ENCODE results near the gene FKBP6.

The FKBP6 gene

DNA sequence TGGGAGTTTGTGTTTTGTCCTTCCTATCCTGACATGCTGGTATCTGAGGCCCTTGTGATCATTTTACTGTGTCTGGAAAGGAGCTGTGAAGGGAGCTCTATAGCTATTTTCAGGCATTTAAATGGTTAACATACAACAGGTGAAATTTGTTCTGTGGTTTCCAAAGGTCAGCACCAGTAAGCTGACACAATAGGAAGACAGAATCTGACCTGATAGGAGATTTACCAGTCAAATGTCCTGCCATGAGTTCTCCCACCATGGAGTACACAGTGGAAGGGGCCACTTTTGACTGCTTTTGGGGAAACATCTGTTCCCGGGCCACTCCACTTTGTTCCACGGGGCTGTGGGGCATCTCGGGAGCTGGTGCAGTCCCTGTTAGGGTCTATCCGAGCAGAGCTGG is 17.6 kb downstream of the FKBP6 start:
- no peaks in the 10 kb centered on the region for H3K36me3 ChIP-seq (ENCODE audit: control insufficient read depth, insufficient read depth, low read length)
- H3K27me3 ChIP-seq (ENCODE audit: control insufficient read depth, insufficient read depth, low read length), result no peaks in the 10 kb centered on the region
- no peak overlapping the region for H3K9ac ChIP-seq (ENCODE audit: low read depth, low read length)
- H3K4me1 ChIP-seq (ENCODE audit: control insufficient read depth, insufficient read depth, low read length), result peaks cover 6% of the 10 kb centered on the region; the same call in 1 of the 2 replicates
- H3K9me3 ChIP-seq (ENCODE audit: control insufficient read depth, insufficient read depth, low read length), result no peaks in the 10 kb centered on the region
- no peak overlapping the region for H3K4me3 ChIP-seq (ENCODE audit: low read depth, low read length)
- H3K27ac ChIP-seq (ENCODE audit: low read depth, low read length), result no peak overlapping the region

DNA sequence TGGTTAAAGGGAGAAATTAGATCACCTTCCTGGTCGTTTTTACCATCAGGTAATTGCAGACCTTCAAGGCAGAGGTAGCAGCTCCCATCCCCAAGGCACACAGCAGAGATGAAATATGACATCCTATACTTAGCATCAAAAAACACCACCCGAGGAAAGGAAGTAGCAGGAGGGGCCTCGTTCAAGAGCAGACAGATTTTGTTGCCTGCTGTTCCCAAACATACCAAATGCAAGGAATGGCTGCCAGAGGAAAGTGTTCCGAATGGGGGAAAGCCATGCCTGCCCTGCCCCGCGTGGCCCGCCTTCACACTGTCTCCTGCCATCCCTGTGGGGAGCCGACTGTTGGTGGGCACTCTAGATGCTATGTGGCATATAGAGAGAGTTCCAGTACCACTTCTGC is 18.0 kb downstream of the FKBP6 start:
- no peak overlapping the region for H3K27ac ChIP-seq (ENCODE audit: low read depth, low read length)
- no peaks in the 10 kb centered on the region for H3K36me3 ChIP-seq (ENCODE audit: control insufficient read depth, insufficient read depth, low read length)
- H3K27me3 ChIP-seq (ENCODE audit: control insufficient read depth, insufficient read depth, low read length), result no peaks in the 10 kb centered on the region
- H3K4me1 ChIP-seq (ENCODE audit: control insufficient read depth, insufficient read depth, low read length), result peaks cover 4% of the 10 kb centered on the region; the same call in 1 of the 2 replicates
- no peak overlapping the region for H3K9ac ChIP-seq (ENCODE audit: low read depth, low read length)
- no peaks in the 10 kb centered on the region for H3K9me3 ChIP-seq (ENCODE audit: control insufficient read depth, insufficient read depth, low read length)
- H3K4me3 ChIP-seq (ENCODE audit: low read depth, low read length), result no peak overlapping the region

DNA sequence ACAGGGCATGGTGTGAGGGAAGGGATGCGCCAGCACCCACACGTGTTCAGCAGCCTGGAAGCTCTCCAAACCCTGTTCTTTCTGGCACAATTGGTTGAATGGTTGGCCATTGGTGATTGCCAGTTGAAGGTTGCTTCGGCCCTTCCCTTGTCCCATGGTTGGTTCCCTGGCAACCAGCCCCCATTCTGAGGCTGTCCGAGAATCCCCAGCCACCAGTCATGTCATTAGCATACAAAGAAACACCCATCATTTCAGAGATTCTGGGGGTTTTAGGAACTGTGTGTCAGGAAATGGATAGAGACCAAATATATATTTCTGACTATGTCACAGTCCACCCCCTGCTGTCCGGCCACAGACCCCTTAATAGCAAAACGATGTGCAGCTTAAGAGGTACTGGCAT is 21.8 kb downstream of the FKBP6 start:
- no peak overlapping the region for H3K9ac ChIP-seq (ENCODE audit: low read depth, low read length)
- no peak overlapping the region for H3K4me3 ChIP-seq (ENCODE audit: low read depth, low read length)
- peaks cover 4% of the 10 kb centered on the region; the same call in 1 of the 2 replicates for H3K4me1 ChIP-seq (ENCODE audit: control insufficient read depth, insufficient read depth, low read length)
- H3K9me3 ChIP-seq (ENCODE audit: control insufficient read depth, insufficient read depth, low read length), result no peaks in the 10 kb centered on the region
- H3K27ac ChIP-seq (ENCODE audit: low read depth, low read length), result no peak overlapping the region
- no peaks in the 10 kb centered on the region for H3K27me3 ChIP-seq (ENCODE audit: control insufficient read depth, insufficient read depth, low read length)
- H3K36me3 ChIP-seq (ENCODE audit: control insufficient read depth, insufficient read depth, low read length), result no peaks in the 10 kb centered on the region

DNA sequence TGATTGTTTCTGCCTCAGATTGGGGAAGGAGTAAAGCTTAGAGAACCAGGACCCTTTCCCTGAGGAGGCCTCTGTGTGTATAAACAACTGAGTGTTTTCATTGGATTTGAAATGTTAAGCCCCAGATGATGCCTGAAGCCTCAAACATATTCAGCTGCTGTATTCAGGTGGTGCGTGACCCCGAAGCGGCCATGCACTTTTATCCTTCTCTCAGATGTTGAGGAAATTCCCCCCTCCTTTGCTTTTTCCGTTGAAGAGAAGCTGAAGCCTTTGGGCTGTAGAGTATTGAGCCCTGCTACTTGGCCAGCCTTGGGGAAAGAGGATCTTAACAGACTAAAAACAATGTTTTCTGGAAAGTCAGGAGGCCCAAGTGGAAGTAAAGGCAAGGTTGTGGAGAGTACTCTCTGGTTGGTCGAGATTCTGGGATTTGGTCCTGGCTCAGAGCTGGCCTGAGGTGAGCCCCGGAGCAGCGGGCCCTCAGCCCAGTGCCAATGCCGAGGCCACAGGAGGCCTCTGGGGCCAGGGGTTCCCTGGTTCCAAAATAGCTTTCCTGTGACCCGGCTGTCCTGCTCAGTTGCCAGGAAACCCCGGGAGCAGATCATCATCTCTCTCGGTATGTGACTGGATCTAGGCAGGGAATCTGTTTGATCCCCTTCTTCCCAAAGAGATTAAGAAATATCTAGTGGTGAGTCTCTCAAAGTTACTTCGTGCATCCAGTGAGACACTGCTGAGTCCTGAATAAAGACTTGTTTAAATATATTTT is 22.5 kb downstream of the FKBP6 start:
- no peak overlapping the region for H3K4me3 ChIP-seq (ENCODE audit: low read depth, low read length)
- no peaks in the 10 kb centered on the region for H3K27me3 ChIP-seq (ENCODE audit: control insufficient read depth, insufficient read depth, low read length)
- peaks cover 4% of the 10 kb centered on the region; the same call in 1 of the 2 replicates for H3K4me1 ChIP-seq (ENCODE audit: control insufficient read depth, insufficient read depth, low read length)
- no peak overlapping the region for H3K27ac ChIP-seq (ENCODE audit: low read depth, low read length)
- H3K9me3 ChIP-seq (ENCODE audit: control insufficient read depth, insufficient read depth, low read length), result no peaks in the 10 kb centered on the region
- no peak overlapping the region for H3K9ac ChIP-seq (ENCODE audit: low read depth, low read length)
- no peaks in the 10 kb centered on the region for H3K36me3 ChIP-seq (ENCODE audit: control insufficient read depth, insufficient read depth, low read length)

DNA sequence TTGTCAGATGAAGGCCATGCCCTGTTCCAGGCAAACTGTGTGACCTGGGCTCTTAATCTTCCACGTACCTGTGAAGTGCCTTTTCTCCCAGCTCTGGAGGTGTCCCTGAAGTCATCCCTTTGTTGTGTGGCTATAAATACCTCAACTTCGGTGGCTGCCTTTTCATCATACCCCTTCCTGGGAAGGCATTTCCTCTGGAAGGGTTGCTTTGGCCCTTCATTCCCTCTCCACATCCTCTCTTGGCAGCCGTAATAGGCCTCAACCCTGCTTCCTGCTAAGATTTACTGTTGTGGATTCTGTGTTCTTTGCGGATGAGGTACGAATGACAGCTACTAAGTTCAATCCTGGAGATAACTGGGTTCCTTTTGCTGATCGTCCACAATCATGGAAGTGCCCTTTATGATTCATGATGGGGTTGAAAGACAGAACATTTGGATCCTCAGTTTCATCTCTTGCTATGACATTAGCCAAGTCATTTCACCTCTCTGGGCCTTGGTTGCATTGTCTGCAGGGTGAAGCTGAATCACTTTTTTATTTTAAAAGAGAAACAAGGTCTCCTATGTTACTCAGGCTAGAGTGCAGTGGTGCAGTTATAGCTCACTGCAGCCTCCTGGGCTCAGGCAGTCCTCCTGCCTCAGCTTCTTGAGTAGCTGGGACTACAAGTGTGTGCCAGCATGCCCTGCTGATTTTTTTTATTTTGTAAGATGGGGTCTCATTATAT is 23.6 kb downstream of the FKBP6 start:
- Histone ChIP-seq H3K4me3 (ENCODE audit: low read depth, low read length) (no peak overlapping the region), H3K27ac (ENCODE audit: low read depth, low read length) (no peak overlapping the region), H3K27me3 (ENCODE audit: control insufficient read depth, insufficient read depth, low read length) (no peaks in the 10 kb centered on the region), H3K9ac (ENCODE audit: low read depth, low read length) (no peak overlapping the region), H3K9me3 (ENCODE audit: control insufficient read depth, insufficient read depth, low read length) (no peaks in the 10 kb centered on the region), H3K4me1 (ENCODE audit: control insufficient read depth, insufficient read depth, low read length) (no peaks in the 10 kb centered on the region), H3K36me3 (ENCODE audit: control insufficient read depth, insufficient read depth, low read length) (no peaks in the 10 kb centered on the region)

DNA sequence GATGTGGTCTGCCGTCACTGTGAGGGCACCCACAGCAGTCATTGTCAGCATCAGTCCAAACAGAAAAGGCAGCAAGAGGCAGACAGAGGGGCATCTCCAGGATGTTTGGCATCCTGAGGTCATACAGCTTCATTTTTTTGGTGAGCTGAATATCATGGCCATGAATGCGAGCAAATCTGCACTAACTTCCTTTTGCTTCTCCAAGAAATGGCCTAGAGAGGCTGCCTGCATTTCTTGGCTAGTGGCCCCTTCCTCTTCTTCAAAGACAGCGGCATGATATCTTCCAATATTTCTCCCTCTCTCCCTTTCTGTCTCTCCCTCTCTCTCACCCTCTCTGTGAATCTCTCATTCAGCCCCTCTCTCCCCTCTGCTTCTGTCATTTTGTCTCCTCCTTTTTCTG is 24.8 kb downstream of the FKBP6 start:
- no peaks in the 10 kb centered on the region for H3K27me3 ChIP-seq (ENCODE audit: control insufficient read depth, insufficient read depth, low read length)
- H3K9me3 ChIP-seq (ENCODE audit: control insufficient read depth, insufficient read depth, low read length), result no peaks in the 10 kb centered on the region
- H3K9ac ChIP-seq (ENCODE audit: low read depth, low read length), result no peak overlapping the region
- no peaks in the 10 kb centered on the region for H3K36me3 ChIP-seq (ENCODE audit: control insufficient read depth, insufficient read depth, low read length)
- no peaks in the 10 kb centered on the region for H3K4me1 ChIP-seq (ENCODE audit: control insufficient read depth, insufficient read depth, low read length)
- no peak overlapping the region for H3K27ac ChIP-seq (ENCODE audit: low read depth, low read length)
- H3K4me3 ChIP-seq (ENCODE audit: low read depth, low read length), result no peak overlapping the region

DNA sequence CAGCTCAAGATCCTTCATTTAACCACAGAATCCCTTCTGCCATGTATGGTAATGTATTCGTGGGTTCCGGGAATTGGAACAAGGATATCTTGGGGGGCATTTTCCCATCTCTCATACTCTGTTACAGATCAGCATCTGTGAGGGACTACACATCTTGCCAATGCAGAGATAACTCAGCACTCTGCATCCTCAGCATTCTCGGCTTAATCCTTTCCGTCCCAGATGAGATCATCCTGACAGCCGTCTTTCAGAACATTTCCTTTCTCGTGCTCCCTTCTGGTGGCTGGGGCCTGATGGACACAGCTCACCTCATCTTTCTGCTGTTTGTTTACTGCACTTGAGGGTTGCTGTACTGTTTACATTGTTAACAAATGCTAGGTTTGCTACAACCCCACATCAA is 25.3 kb downstream of the FKBP6 start:
- H3K27me3 ChIP-seq (ENCODE audit: control insufficient read depth, insufficient read depth, low read length), result no peaks in the 10 kb centered on the region
- H3K9me3 ChIP-seq (ENCODE audit: control insufficient read depth, insufficient read depth, low read length), result no peaks in the 10 kb centered on the region
- H3K4me3 ChIP-seq (ENCODE audit: low read depth, low read length), result no peak overlapping the region
- no peak overlapping the region for H3K27ac ChIP-seq (ENCODE audit: low read depth, low read length)
- H3K36me3 ChIP-seq (ENCODE audit: control insufficient read depth, insufficient read depth, low read length), result no peaks in the 10 kb centered on the region
- H3K4me1 ChIP-seq (ENCODE audit: control insufficient read depth, insufficient read depth, low read length), result no peaks in the 10 kb centered on the region
- H3K9ac ChIP-seq (ENCODE audit: low read depth, low read length), result no peak overlapping the region

DNA sequence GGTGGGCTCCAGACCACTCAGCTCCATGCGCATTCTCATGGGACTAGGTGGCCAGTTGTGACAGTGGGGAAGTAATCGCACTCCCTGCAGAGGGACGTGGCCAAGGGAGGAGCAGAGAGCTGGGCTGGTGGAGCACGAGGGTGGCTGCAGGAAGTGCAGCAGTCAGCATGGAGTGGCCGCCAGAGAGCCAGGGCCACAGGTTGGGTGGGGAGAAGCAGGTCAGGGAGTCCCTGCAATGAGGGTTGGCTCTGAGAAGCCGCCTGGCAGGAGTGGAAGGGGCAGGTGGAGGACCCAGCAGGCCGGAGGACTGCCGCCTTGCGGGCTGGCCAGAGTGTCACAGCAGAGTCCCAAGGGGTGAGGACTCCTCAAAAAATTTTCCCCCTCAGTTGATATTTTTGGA is 26.2 kb downstream of the FKBP6 start:
- H3K4me1 ChIP-seq (ENCODE audit: control insufficient read depth, insufficient read depth, low read length), result no peaks in the 10 kb centered on the region
- H3K27ac ChIP-seq (ENCODE audit: low read depth, low read length), result no peak overlapping the region
- no peak overlapping the region for H3K4me3 ChIP-seq (ENCODE audit: low read depth, low read length)
- no peaks in the 10 kb centered on the region for H3K9me3 ChIP-seq (ENCODE audit: control insufficient read depth, insufficient read depth, low read length)
- H3K27me3 ChIP-seq (ENCODE audit: control insufficient read depth, insufficient read depth, low read length), result no peaks in the 10 kb centered on the region
- no peaks in the 10 kb centered on the region for H3K36me3 ChIP-seq (ENCODE audit: control insufficient read depth, insufficient read depth, low read length)
- no peak overlapping the region for H3K9ac ChIP-seq (ENCODE audit: low read depth, low read length)

DNA sequence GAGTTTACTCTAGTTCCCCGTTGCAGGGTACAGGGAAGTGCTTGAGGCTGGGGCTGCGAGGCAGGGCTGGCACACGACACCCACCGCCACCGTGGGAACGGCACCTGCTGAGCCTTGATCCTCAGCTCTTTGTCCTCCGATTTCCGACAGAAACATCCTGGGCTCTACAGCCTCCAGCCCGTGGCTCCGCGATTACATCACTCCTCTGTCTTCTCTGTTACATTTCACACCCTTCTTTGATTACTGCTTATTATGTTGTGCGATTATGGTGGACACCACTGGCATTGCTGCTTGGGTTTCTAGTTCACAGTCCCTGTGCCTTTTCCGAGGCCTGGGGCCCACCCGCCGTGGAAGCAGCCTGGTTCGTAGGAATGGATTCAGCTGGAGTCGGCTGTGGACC is 26.9 kb downstream of the FKBP6 start:
- H3K4me3 ChIP-seq (ENCODE audit: low read depth, low read length), result no peak overlapping the region
- no peak overlapping the region for H3K27ac ChIP-seq (ENCODE audit: low read depth, low read length)
- H3K36me3 ChIP-seq (ENCODE audit: control insufficient read depth, insufficient read depth, low read length), result no peaks in the 10 kb centered on the region
- H3K27me3 ChIP-seq (ENCODE audit: control insufficient read depth, insufficient read depth, low read length), result no peaks in the 10 kb centered on the region
- H3K4me1 ChIP-seq (ENCODE audit: control insufficient read depth, insufficient read depth, low read length), result no peaks in the 10 kb centered on the region
- H3K9me3 ChIP-seq (ENCODE audit: control insufficient read depth, insufficient read depth, low read length), result no peaks in the 10 kb centered on the region
- H3K9ac ChIP-seq (ENCODE audit: low read depth, low read length), result no peak overlapping the region

DNA sequence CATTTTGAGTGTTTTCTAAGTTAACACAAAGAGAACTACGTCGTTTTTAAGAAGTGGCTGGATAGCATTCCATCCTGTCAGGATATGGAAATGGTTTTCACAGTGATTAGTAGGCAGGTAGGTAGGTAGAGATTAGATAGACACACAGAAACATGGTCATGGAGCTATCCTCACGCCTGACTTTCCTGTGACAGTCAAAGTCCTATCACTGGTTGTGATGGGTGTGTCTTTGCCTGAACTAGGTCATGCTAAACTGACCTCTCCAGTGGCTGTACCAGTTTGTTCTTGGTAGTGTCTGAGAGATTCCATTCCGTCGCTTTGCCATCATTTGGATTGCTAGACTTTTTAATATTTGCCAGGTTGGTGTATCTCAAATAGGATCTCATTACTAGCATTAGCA is 28.2 kb downstream of the FKBP6 start:
- Histone ChIP-seq H3K27me3 (ENCODE audit: control insufficient read depth, insufficient read depth, low read length) (no peaks in the 10 kb centered on the region), H3K4me3 (ENCODE audit: low read depth, low read length) (no peak overlapping the region), H3K9ac (ENCODE audit: low read depth, low read length) (no peak overlapping the region)

DNA sequence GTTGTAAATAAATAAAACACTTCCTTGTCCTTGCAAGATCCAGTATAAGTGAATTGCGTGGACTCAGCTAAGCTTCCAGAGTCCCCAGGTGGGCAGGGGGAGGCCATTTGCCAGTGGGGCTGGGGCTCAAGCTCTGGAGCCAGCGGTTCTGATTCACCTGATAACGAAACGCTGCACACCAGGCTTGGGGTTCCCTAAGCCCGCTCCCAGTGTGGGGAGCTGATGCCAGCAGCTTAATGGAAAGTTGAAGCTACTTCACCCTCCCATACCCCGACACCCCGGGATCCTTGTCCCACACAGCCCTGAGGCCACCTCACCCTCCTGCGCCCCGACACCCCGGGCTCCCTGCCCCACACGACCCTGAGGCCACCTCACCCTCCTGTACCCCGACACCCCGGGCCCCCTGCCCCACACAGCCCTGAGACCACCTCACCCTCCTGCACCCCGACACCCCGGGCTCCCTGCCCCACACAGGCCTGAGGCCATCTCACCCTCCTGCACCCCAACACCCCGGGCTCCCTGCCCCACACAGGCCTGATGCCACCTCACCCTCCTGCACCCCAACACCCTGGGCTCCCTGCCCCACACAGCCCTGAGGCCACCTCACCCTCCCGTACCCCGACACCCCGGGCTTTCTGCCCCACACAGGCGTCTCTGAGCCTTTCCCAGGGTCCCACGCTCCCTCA is 30.8 kb downstream of the FKBP6 start:
- Histone ChIP-seq H3K9ac (ENCODE audit: low read depth, low read length) (no peak overlapping the region), H3K27ac (ENCODE audit: low read depth, low read length) (no peak overlapping the region), H3K27me3 (ENCODE audit: control insufficient read depth, insufficient read depth, low read length) (no peaks in the 10 kb centered on the region), H3K36me3 (ENCODE audit: control insufficient read depth, insufficient read depth, low read length) (no peaks in the 10 kb centered on the region), H3K4me1 (ENCODE audit: control insufficient read depth, insufficient read depth, low read length) (no peaks in the 10 kb centered on the region), H3K4me3 (ENCODE audit: low read depth, low read length) (no peak overlapping the region), H3K9me3 (ENCODE audit: control insufficient read depth, insufficient read depth, low read length) (no peaks in the 10 kb centered on the region)

More for the DNA sequence above, 28.2 kb downstream of the FKBP6 start:
- Histone ChIP-seq H3K36me3 (ENCODE audit: control insufficient read depth, insufficient read depth, low read length) (no peaks in the 10 kb centered on the region), H3K27ac (ENCODE audit: low read depth, low read length) (no peak overlapping the region), H3K4me1 (ENCODE audit: control insufficient read depth, insufficient read depth, low read length) (no peaks in the 10 kb centered on the region), H3K9me3 (ENCODE audit: control insufficient read depth, insufficient read depth, low read length) (no peaks in the 10 kb centered on the region)
